Liver (tissue), 9 donors: ENCODE measurements around the gene RPS26. TPM values are rescaled to one million over a fixed set of nuclear protein-coding genes. Genes with fewer than 3 reads are reported as not detected.
A peak's percentile ranks its signal among the peaks of the same experiment; 100 is the strongest.

ENCODE experiments used
- DNase-seq: peaks from one replicate; pipeline ENCODE4 v3.0.0-alpha.2; 2017; ENCODE audit warnings: low spot score
- H3K27ac ChIP-seq, 2 donors: one replicate each; pipeline ENCODE4 v1.7.0; 2013; ENCODE audit warnings: inconsistent platforms in 2 of 2, low read length in 2 of 2, control low read depth in 1 of 2, low read depth in 1 of 2, mild to moderate bottlenecking in 1 of 2
- H3K27me3 ChIP-seq, 4 donors: one replicate each; pipeline versions ENCODE4 v1.6.1 to v1.7.0; 2013; ENCODE audit warnings: low read length in 3 of 4, inconsistent platforms in 1 of 4, mild to moderate bottlenecking in 1 of 4, moderate library complexity in 1 of 4; ENCODE audit not compliant: control insufficient read depth in 4 of 4, insufficient read depth in 4 of 4
- H3K36me3 ChIP-seq, 4 donors: one replicate each; pipeline versions ENCODE4 v1.6.1 to v1.7.0; 2013; ENCODE audit warnings: low read length in 3 of 4, mild to moderate bottlenecking in 3 of 4, low read depth in 1 of 4, moderate library complexity in 1 of 4; ENCODE audit not compliant: control insufficient read depth in 4 of 4, insufficient read depth in 3 of 4
- H3K4me1 ChIP-seq, 4 donors: one replicate each; pipeline versions ENCODE4 v1.6.1 to v1.7.0; 2013; ENCODE audit warnings: low read length in 3 of 4, mild to moderate bottlenecking in 3 of 4, moderate library complexity in 1 of 4; ENCODE audit not compliant: control insufficient read depth in 4 of 4, insufficient read depth in 4 of 4
- H3K4me3 ChIP-seq, 3 donors: one replicate each; pipeline versions ENCODE4 v1.6.1 to v1.7.0; 2013; ENCODE audit warnings: low read length in 3 of 3, control low read depth in 1 of 3, low read depth in 1 of 3, mild to moderate bottlenecking in 1 of 3
- H3K9ac ChIP-seq, 2 donors: one replicate each; pipeline ENCODE4 v1.7.0; 2013; ENCODE audit warnings: low read length in 2 of 2, mild to moderate bottlenecking in 2 of 2, moderate library complexity in 2 of 2, control low read depth in 1 of 2, low read depth in 1 of 2
- H3K9me3 ChIP-seq, 4 donors: one replicate each; pipeline versions ENCODE4 v1.6.1 to v1.7.0; 2013; ENCODE audit warnings: low read length in 3 of 4; ENCODE audit not compliant: control insufficient read depth in 4 of 4
- EGR1 ChIP-seq, 2 donors: IDR thresholded peaks; 2 replicates each; pipeline ENCODE4 v1.6.1; 2016 to 2018; ENCODE audit warnings: antibody characterized with exemption in 2 of 2, low read depth in 2 of 2
- FOXA1 ChIP-seq: IDR thresholded peaks from 2 replicates; pipeline ENCODE4 v1.6.1; 2016; ENCODE audit warnings: antibody characterized with exemption
- FOXA2 ChIP-seq: IDR thresholded peaks from 2 replicates; pipeline ENCODE4 v1.6.1; 2016; ENCODE audit warnings: antibody characterized with exemption
- GABPA ChIP-seq, 2 donors: IDR thresholded peaks in 1 of 2; conservative IDR thresholded peaks in 1 of 2; 2 replicates each; pipeline ENCODE4 v1.6.1; 2016; ENCODE audit warnings: antibody characterized with exemption in 2 of 2, mild to moderate bottlenecking in 1 of 2, moderate library complexity in 1 of 2
- HNF4A ChIP-seq, 2 donors: conservative IDR thresholded peaks; 2 replicates each; pipeline ENCODE4 v1.6.1; 2016; ENCODE audit warnings: antibody characterized with exemption in 2 of 2, mild to moderate bottlenecking in 2 of 2
- HNF4G ChIP-seq: IDR thresholded peaks from 2 replicates; pipeline ENCODE4 v1.6.1; 2016; ENCODE audit warnings: antibody characterized with exemption
- JUND ChIP-seq, 2 donors: IDR thresholded peaks; 2 replicates each; pipeline ENCODE4 v1.6.1; 2016; ENCODE audit warnings: antibody characterized with exemption in 2 of 2
- NR2F2 ChIP-seq: IDR thresholded peaks from 2 replicates; pipeline ENCODE4 v1.6.1; 2016; ENCODE audit warnings: antibody characterized with exemption
- RAD21 ChIP-seq, 2 donors: IDR thresholded peaks; 2 replicates each; pipeline ENCODE4 v1.6.1; 2016; ENCODE audit warnings: antibody characterized with exemption in 2 of 2, mild to moderate bottlenecking in 2 of 2
- RXRA ChIP-seq, 2 donors: IDR thresholded peaks; 2 replicates each; pipeline ENCODE4 v1.6.1; 2017 to 2018; ENCODE audit warnings: antibody characterized with exemption in 2 of 2, mild to moderate bottlenecking in 1 of 2
- SP1 ChIP-seq: IDR thresholded peaks from 2 replicates; pipeline ENCODE4 v1.6.1; 2018; ENCODE audit warnings: antibody characterized with exemption, mild to moderate bottlenecking
- TAF1 ChIP-seq: conservative IDR thresholded peaks from 2 replicates; pipeline ENCODE4 v1.6.1; 2016; ENCODE audit warnings: antibody characterized with exemption, mild to moderate bottlenecking
- YY1 ChIP-seq: IDR thresholded peaks from 2 replicates; pipeline ENCODE4 v1.6.1; 2016; ENCODE audit warnings: antibody characterized with exemption, mild to moderate bottlenecking
- WGBS: extraction: QIAGEN DNeasy Blood & Tissue Kit; methylation state at CpG from one replicate; pipeline ENCODE4 v1.1.7; 2013; 5-methylcytosine and 5-hydroxymethylcytosine counted together
- polyA plus RNA-seq, 2 donors: library from polyadenylated mRNA; stranded (reverse) in 1 of 2; unstranded in 1 of 2; fragments of 200-250 nt in 1 of 2; fragments of >200 nt in 1 of 2; fragmentation: Nextera tagmentation in 1 of 2; extraction: Ambion mirVana in 1 of 2; gene quantifications; one replicate each; pipeline versions ENCODE4 v1.2.1 to v1.2.3, GENCODE V29; 2013 to 2015
- total RNA-seq, 2 donors: library from RNA; depleted of rRNA; stranded (reverse); fragments of >200 nt; gene quantifications; one replicate each; pipeline ENCODE4 v1.2.3, GENCODE V29; 2014
- TF ChIP-seq, protein P1 (sequence below): IDR thresholded peaks from 2 replicates; pipeline ENCODE4 v1.6.1; 2016; ENCODE audit warnings: antibody characterized with exemption
- TF ChIP-seq, protein P2 (sequence below): IDR thresholded peaks from 2 replicates; pipeline ENCODE4 v1.6.1; 2016; ENCODE audit warnings: antibody characterized with exemption
- TF ChIP-seq, protein P3 (sequence below): fragments of 150-350 bp; IDR thresholded peaks from 2 replicates; pipeline ENCODE4 v1.5.1; 2017; ENCODE audit warnings: improper control_type of control experiment, low read depth, low read length; ENCODE audit not compliant: missing input control
- TF ChIP-seq, protein P4 (sequence below): IDR thresholded peaks from 2 replicates; pipeline ENCODE4 v1.6.1; 2016; ENCODE audit warnings: antibody characterized with exemption, mild to moderate bottlenecking
- TF ChIP-seq, protein P5 (sequence below): IDR thresholded peaks from 2 replicates; pipeline ENCODE4 v1.6.1; 2016; ENCODE audit warnings: antibody characterized with exemption
- donor health status: healthy.
- donor health status: healthy.
- donor health status: healthy.
- donor health status: healthy.
- donor health status: healthy.

RPS26 gene
- total and polyA plus RNA-seq, 4 donors, result 62.2 to 402 (median 219) TPM

DNA sequence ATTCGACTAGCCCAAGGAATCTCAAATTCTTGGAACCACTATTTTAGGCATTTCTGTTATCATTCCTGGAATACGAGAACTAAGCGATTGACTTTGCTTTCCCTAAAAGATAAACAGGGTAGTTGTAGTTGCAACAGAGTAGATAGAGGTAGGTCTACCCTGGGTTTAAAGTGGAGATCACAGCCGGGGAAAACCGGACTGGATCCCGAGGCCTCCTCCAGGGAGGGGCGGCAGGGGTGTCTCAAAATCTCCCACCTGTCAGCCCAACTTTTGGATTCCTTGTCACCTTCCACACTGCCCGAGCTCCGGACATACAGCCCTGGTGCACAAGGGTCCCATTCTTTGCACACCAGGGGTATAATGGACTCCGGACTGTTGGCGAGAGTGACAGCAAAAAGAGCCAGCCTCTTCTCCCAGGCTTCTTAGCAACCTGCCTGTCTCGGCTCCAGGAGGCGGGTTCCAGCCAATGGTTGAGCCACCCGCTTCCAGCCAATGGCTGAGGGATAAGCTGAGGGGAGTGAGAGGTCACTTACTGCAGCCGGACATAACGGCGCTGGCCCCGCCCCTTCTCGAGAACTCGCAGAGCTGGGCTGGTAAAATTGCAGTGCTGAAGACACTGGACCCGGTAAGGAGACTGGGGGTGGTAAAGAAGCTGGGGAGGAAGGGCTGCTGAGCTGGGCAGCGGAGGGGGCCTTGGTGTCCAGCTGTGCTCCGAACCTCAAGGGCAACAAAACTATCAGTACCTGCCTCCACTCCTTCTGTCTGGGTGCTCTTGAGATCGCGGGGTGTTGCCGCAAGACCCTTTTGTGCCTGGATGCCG lies 44.8 kb upstream of the RPS26 start, which contains the start of gene SUOX:
Gene SUOX (plus strand): TSS at position 562 of the 820 bp plus-strand sequence. CDS start 4,946 bp downstream, outside the sequence.
- Histone ChIP-seq H3K36me3 (peaks cover 8 to 23% (median 21%) of the 10 kb centered on the region in 4 donors), H3K27me3 (no peaks in the 10 kb centered on the region), H3K4me3 (peak within 1 kb of the TSS; percentile 58 to 92 (median 87)), H3K9me3 (no peaks in the 10 kb centered on the region), H3K4me1 (peaks cover 5 to 42% (median 33%) of the 10 kb centered on the region in 4 donors), H3K27ac (peak within 1 kb of the TSS; percentile 82 to 89), H3K9ac (peak within 1 kb of the TSS; percentile 34 to 78)
- TF ChIP-seq FOXA1, result peak; percentile 33
- TF ChIP-seq HNF4G, result peak; percentile 82
- TF ChIP-seq, protein P1, sequence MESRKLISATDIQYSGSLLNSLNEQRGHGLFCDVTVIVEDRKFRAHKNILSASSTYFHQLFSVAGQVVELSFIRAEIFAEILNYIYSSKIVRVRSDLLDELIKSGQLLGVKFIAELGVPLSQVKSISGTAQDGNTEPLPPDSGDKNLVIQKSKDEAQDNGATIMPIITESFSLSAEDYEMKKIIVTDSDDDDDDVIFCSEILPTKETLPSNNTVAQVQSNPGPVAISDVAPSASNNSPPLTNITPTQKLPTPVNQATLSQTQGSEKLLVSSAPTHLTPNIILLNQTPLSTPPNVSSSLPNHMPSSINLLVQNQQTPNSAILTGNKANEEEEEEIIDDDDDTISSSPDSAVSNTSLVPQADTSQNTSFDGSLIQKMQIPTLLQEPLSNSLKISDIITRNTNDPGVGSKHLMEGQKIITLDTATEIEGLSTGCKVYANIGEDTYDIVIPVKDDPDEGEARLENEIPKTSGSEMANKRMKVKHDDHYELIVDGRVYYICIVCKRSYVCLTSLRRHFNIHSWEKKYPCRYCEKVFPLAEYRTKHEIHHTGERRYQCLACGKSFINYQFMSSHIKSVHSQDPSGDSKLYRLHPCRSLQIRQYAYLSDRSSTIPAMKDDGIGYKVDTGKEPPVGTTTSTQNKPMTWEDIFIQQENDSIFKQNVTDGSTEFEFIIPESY, result no peak
- peak; percentile 81 to 85 for TF ChIP-seq HNF4A (conservative IDR thresholded peaks at IDR 0.05)
- peak; percentile 90 for TF ChIP-seq SP1
- TF ChIP-seq, protein P2, sequence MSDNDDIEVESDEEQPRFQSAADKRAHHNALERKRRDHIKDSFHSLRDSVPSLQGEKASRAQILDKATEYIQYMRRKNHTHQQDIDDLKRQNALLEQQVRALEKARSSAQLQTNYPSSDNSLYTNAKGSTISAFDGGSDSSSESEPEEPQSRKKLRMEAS, result no peak
- peak in 1 of 2 donors; percentile 75 for TF ChIP-seq GABPA (IDR thresholded peaks at IDR 0.05 in 1 of 2, conservative IDR thresholded peaks at IDR 0.05 in 1 of 2)
- TF ChIP-seq FOXA2, result no peak
- peak; percentile 81 for TF ChIP-seq NR2F2
- TF ChIP-seq TAF1, result peak; percentile 70
- peak; percentile 39 to 66 for TF ChIP-seq RAD21 (IDR thresholded peaks at IDR 0.05)
- TF ChIP-seq, protein P3, sequence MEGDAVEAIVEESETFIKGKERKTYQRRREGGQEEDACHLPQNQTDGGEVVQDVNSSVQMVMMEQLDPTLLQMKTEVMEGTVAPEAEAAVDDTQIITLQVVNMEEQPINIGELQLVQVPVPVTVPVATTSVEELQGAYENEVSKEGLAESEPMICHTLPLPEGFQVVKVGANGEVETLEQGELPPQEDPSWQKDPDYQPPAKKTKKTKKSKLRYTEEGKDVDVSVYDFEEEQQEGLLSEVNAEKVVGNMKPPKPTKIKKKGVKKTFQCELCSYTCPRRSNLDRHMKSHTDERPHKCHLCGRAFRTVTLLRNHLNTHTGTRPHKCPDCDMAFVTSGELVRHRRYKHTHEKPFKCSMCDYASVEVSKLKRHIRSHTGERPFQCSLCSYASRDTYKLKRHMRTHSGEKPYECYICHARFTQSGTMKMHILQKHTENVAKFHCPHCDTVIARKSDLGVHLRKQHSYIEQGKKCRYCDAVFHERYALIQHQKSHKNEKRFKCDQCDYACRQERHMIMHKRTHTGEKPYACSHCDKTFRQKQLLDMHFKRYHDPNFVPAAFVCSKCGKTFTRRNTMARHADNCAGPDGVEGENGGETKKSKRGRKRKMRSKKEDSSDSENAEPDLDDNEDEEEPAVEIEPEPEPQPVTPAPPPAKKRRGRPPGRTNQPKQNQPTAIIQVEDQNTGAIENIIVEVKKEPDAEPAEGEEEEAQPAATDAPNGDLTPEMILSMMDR, result no peak
- TF ChIP-seq JUND (IDR thresholded peaks at IDR 0.05), result peak in 1 of 2 donors; percentile 25
- TF ChIP-seq RXRA (IDR thresholded peaks at IDR 0.05), result peak; percentile 69 to 71
- TF ChIP-seq, protein P4, sequence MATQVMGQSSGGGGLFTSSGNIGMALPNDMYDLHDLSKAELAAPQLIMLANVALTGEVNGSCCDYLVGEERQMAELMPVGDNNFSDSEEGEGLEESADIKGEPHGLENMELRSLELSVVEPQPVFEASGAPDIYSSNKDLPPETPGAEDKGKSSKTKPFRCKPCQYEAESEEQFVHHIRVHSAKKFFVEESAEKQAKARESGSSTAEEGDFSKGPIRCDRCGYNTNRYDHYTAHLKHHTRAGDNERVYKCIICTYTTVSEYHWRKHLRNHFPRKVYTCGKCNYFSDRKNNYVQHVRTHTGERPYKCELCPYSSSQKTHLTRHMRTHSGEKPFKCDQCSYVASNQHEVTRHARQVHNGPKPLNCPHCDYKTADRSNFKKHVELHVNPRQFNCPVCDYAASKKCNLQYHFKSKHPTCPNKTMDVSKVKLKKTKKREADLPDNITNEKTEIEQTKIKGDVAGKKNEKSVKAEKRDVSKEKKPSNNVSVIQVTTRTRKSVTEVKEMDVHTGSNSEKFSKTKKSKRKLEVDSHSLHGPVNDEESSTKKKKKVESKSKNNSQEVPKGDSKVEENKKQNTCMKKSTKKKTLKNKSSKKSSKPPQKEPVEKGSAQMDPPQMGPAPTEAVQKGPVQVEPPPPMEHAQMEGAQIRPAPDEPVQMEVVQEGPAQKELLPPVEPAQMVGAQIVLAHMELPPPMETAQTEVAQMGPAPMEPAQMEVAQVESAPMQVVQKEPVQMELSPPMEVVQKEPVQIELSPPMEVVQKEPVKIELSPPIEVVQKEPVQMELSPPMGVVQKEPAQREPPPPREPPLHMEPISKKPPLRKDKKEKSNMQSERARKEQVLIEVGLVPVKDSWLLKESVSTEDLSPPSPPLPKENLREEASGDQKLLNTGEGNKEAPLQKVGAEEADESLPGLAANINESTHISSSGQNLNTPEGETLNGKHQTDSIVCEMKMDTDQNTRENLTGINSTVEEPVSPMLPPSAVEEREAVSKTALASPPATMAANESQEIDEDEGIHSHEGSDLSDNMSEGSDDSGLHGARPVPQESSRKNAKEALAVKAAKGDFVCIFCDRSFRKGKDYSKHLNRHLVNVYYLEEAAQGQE, result peak; percentile 87
- TF ChIP-seq YY1, result peak; percentile 84
- TF ChIP-seq, protein P5, sequence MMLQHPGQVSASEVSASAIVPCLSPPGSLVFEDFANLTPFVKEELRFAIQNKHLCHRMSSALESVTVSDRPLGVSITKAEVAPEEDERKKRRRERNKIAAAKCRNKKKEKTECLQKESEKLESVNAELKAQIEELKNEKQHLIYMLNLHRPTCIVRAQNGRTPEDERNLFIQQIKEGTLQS, result peak; percentile 16
- no peak for TF ChIP-seq EGR1 (IDR thresholded peaks at IDR 0.05; ENCODE audit: low read depth in 2 of 2)
- WGBS, result 1% methylated on average over 27 of the region's 27 CpGs
- peak; percentile 89 for DNase-seq
